ENCODE measurements around the gene CPPED1.
"Not testable (repeated sequence)": the region's sequence is repeated elsewhere in the genome, so short reads cannot be mapped to it uniquely, and the experiment has no call there.

Gene CPPED1

GRCh38 chr16:12766208-12766607 lies 37.5 kb downstream of the CPPED1 start:
- DNase-seq (ENCODE audit: low read depth): not testable (repeated sequence)

GRCh38 chr16:12764813-12765488 lies 38.7 kb downstream of the CPPED1 start:
- DNase-seq (ENCODE audit: low read depth): no peak

GRCh38 chr16:12763517-12763916 lies 40.2 kb downstream of the CPPED1 start:
- no peak for DNase-seq (ENCODE audit: low read depth)

GRCh38 chr16:12760819-12761611 lies 42.7 kb downstream of the CPPED1 start:
- DNase-seq (ENCODE audit: low read depth): no peak

GRCh38 chr16:12758670-12759558 lies 44.8 kb downstream of the CPPED1 start:
- DNase-seq (ENCODE audit: low read depth): no peak

- no peak for DNase-seq (ENCODE audit: low read depth)
Observed at GRCh38 chr16:12758031-12758669, 45.5 kb downstream of the CPPED1 start.

- no peak for DNase-seq (ENCODE audit: low read depth)
Observed at GRCh38 chr16:12757546-12757945, 46.1 kb downstream of the CPPED1 start.

GRCh38 chr16:12754824-12755543 lies 48.7 kb downstream of the CPPED1 start:
- no peak for DNase-seq (ENCODE audit: low read depth)

GRCh38 chr16:12753203-12754023 lies 50.3 kb downstream of the CPPED1 start:
- no peak for DNase-seq (ENCODE audit: low read depth)

- no peak for DNase-seq (ENCODE audit: low read depth)
Observed at GRCh38 chr16:12752159-12752558, 51.5 kb downstream of the CPPED1 start.

GRCh38 chr16:12750554-12750918 lies 53.2 kb downstream of the CPPED1 start:
- DNase-seq (ENCODE audit: low read depth): no peak

- DNase-seq (ENCODE audit: low read depth): no peak
Observed at GRCh38 chr16:12749076-12749475, 54.6 kb downstream of the CPPED1 start.

GRCh38 chr16:12747827-12748226 lies 55.9 kb downstream of the CPPED1 start:
- no peak for DNase-seq (ENCODE audit: low read depth)

GRCh38 chr16:12747261-12747660 lies 56.4 kb downstream of the CPPED1 start:
- no peak for DNase-seq (ENCODE audit: low read depth)

GRCh38 chr16:12744860-12745259 lies 58.8 kb downstream of the CPPED1 start:
- no peak for DNase-seq (ENCODE audit: low read depth)

- DNase-seq (ENCODE audit: low read depth): no peak
Observed at GRCh38 chr16:12742741-12743140, 60.9 kb downstream of the CPPED1 start.

GRCh38 chr16:12740986-12741610 lies 62.6 kb downstream of the CPPED1 start:
- no peak for DNase-seq (ENCODE audit: low read depth)

- DNase-seq (ENCODE audit: low read depth): no peak
Observed at GRCh38 chr16:12739738-12740137, 63.9 kb downstream of the CPPED1 start.

- no peak for DNase-seq (ENCODE audit: low read depth)
Observed at GRCh38 chr16:12737563-12737962, 66.1 kb downstream of the CPPED1 start.

GRCh38 chr16:12735805-12736204 lies 67.9 kb downstream of the CPPED1 start:
- no peak for DNase-seq (ENCODE audit: low read depth)

Data from activated T-helper 1 cell treated with Interleukin-2 at 50 U/mL for 16 hours (primary cell).